H1 (cell line): Measurements from ENCODE around the gene ZNF561. TPM values are rescaled to one million over a fixed set of nuclear protein-coding genes. Genes with fewer than 3 reads are reported as not detected.

ENCODE experiments used
- CTCF ChIA-PET: fragments of 300-600 bp; sonication (Branson Sonifier 250); formaldehyde crosslinking; loops from one replicate; lab custom pipeline; 2021; ENCODE audit not compliant: partially characterized antibody; lab: Charles Lee
- POLR2A ChIA-PET: fragments of 300-600 bp; sonication (Branson Sonifier 250); formaldehyde crosslinking; loops from one replicate; lab custom pipeline; 2021; ENCODE audit warnings: inconsistent platforms; ENCODE audit not compliant: partially characterized antibody; lab: Charles Lee
- DNase-seq, 2 experiments: peaks; one replicate each; pipeline versions ENCODE4 v3.0.0 to v3.0.0-alpha.2; 2010 to 2022; ENCODE audit warnings: low spot score in 2 of 2, low read depth in 1 of 2, mixed read lengths in 1 of 2
- FAIRE-seq: peaks from 2 replicates; lab custom pipeline; 2011; peaks lifted over from hg19 to GRCh38; lab: Jason Lieb, UNC
- H2AFZ ChIP-seq: 2 replicates; pipeline ENCODE4 v1.8.1; 2012; ENCODE audit warnings: low read length, inconsistent platforms
- H2AK5ac ChIP-seq: 2 replicates; pipeline ENCODE4 v1.6.1; 2013; ENCODE audit warnings: low read depth, low read length
- H2BK120ac ChIP-seq: replicated peaks from 2 replicates; pipeline ENCODE3; 2013; ENCODE audit warnings: low read depth, low read length, inconsistent platforms
- H2BK12ac ChIP-seq: 2 replicates; pipeline ENCODE4 v1.6.1; 2013; ENCODE audit warnings: low read depth, low read length
- H2BK15ac ChIP-seq: 2 replicates; pipeline ENCODE4 v1.6.1; 2013; ENCODE audit warnings: low read length
- H2BK20ac ChIP-seq: 2 replicates; pipeline ENCODE4 v1.6.1; 2013; ENCODE audit warnings: low read length
- H2BK5ac ChIP-seq: 2 replicates; pipeline ENCODE4 v1.6.1; 2013; ENCODE audit warnings: low read depth, low read length
- H3K14ac ChIP-seq: 2 replicates; pipeline ENCODE4 v1.6.1; 2013; ENCODE audit warnings: inconsistent platforms; ENCODE audit not compliant: insufficient read length
- H3K18ac ChIP-seq: 2 replicates; pipeline ENCODE4 v1.6.1; 2013; ENCODE audit warnings: low read length; ENCODE audit errors: extremely low read depth
- H3K23ac ChIP-seq: 2 replicates; pipeline ENCODE4 v1.6.1; 2013; ENCODE audit warnings: inconsistent platforms; ENCODE audit not compliant: insufficient read length
- H3K23me2 ChIP-seq: 2 replicates; pipeline ENCODE4 v1.6.1; 2013; ENCODE audit warnings: low read depth, low read length
- H3K27ac ChIP-seq: 2 replicates; pipeline ENCODE4 v1.6.1; 2011; ENCODE audit warnings: low read depth, low read length, inconsistent platforms
- H3K27me3 ChIP-seq, 4 experiments: replicated peaks in 1 of 4; 1 replicate in 1 of 4; 2 replicates in 3 of 4; pipeline versions ENCODE4 v1.6.1 to v1.8.1; 2011 to 2013; ENCODE audit warnings: low read length in 3 of 4, mild to moderate bottlenecking in 3 of 4, inconsistent platforms in 2 of 4, mixed read lengths in 2 of 4, moderate library complexity in 1 of 4; ENCODE audit not compliant: control insufficient read depth in 3 of 4, insufficient read depth in 3 of 4; ENCODE audit errors: extremely low read depth in 1 of 4
- H3K36me3 ChIP-seq, 4 experiments: 2 replicates each; pipeline versions ENCODE4 v1.6.1 to v1.8.1; 2011 to 2013; ENCODE audit warnings: mild to moderate bottlenecking in 4 of 4, low read length in 3 of 4, moderate library complexity in 2 of 4, control low read depth in 1 of 4, inconsistent platforms in 1 of 4; ENCODE audit not compliant: insufficient read depth in 4 of 4, control insufficient read depth in 2 of 4
- H3K4ac ChIP-seq: replicated peaks from 2 replicates; pipeline ENCODE3; 2013; ENCODE audit warnings: low read length, low read depth, mixed read lengths, inconsistent platforms; ENCODE audit not compliant: insufficient read length
- H3K4me1 ChIP-seq, 4 experiments: replicated peaks in 1 of 4; 1 replicate in 1 of 4; 2 replicates in 3 of 4; pipeline versions ENCODE4 v1.6.1 to v1.8.1; 2011 to 2013; ENCODE audit warnings: low read length in 3 of 4, inconsistent platforms in 2 of 4, mixed read lengths in 1 of 4; ENCODE audit not compliant: insufficient read depth in 4 of 4, control insufficient read depth in 3 of 4
- H3K4me2 ChIP-seq, 2 experiments: 2 replicates each; pipeline versions ENCODE4 v1.6.1 to v1.8.1; 2011 to 2013; ENCODE audit warnings: low read depth in 2 of 2, low read length in 2 of 2, control low read depth in 1 of 2, inconsistent platforms in 1 of 2, mild to moderate bottlenecking in 1 of 2; ENCODE audit not compliant: insufficient read depth in 1 of 2
- H3K4me3 ChIP-seq, 4 experiments: fragments of 200-600, 300-600 bp in 1 of 4; sonication (generic), shearing (Covaris generic), sonication (Bioruptor Twin) in 1 of 4; 2 replicates each; pipeline versions ENCODE4 v1.5.1 to v1.8.1; 2011 to 2016; ENCODE audit warnings: low read length in 4 of 4, low read depth in 3 of 4, control low read depth in 2 of 4, inconsistent platforms in 2 of 4, mild to moderate bottlenecking in 2 of 4, mixed read lengths in 1 of 4, moderate library complexity in 1 of 4; ENCODE audit not compliant: insufficient read depth in 2 of 4; ENCODE audit errors: extremely low read depth in 1 of 4
- H3K56ac ChIP-seq: replicated peaks from 2 replicates; pipeline ENCODE3; 2013; ENCODE audit warnings: low read depth, mild to moderate bottlenecking, mixed read lengths, low read length, inconsistent platforms; ENCODE audit not compliant: insufficient read length
- H3K79me1 ChIP-seq: 2 replicates; pipeline ENCODE4 v1.6.1; 2013; ENCODE audit warnings: low read depth, low read length, control low read depth
- H3K79me2 ChIP-seq, 2 experiments: 2 replicates each; pipeline versions ENCODE4 v1.6.1 to v1.8.1; 2012 to 2013; ENCODE audit warnings: low read length in 2 of 2, mild to moderate bottlenecking in 2 of 2, inconsistent platforms in 1 of 2; ENCODE audit not compliant: insufficient read depth in 2 of 2, control insufficient read depth in 1 of 2
- H3K9ac ChIP-seq, 4 experiments: replicated peaks in 1 of 4; 1 replicate in 1 of 4; 2 replicates in 3 of 4; pipeline versions ENCODE4 v1.6.1 to v1.8.1; 2011 to 2013; ENCODE audit warnings: low read depth in 3 of 4, low read length in 3 of 4, control low read depth in 2 of 4, mild to moderate bottlenecking in 2 of 4, moderate library complexity in 2 of 4, inconsistent platforms in 1 of 4; ENCODE audit errors: extremely low read depth in 1 of 4
- H3K9me3 ChIP-seq, 2 experiments: 2 replicates each; pipeline versions ENCODE4 v1.6.1 to v1.8.1; 2012 to 2013; ENCODE audit warnings: mild to moderate bottlenecking in 2 of 2, moderate library complexity in 2 of 2, control low read depth in 1 of 2, inconsistent platforms in 1 of 2, low read depth in 1 of 2, low read length in 1 of 2, mixed read lengths in 1 of 2; ENCODE audit not compliant: insufficient read depth in 2 of 2
- H4K20me1 ChIP-seq, 2 experiments: replicated peaks in 1 of 2; 2 replicates each; pipeline versions ENCODE3 to v1.8.1; 2011 to 2013; ENCODE audit warnings: inconsistent platforms in 2 of 2, low read length in 2 of 2, mild to moderate bottlenecking in 1 of 2; ENCODE audit not compliant: insufficient read depth in 2 of 2, control insufficient read depth in 1 of 2
- H4K5ac ChIP-seq: 2 replicates; pipeline ENCODE4 v1.6.1; 2013; ENCODE audit warnings: low read length, low read depth, mixed read lengths, inconsistent platforms; ENCODE audit not compliant: insufficient read length
- H4K8ac ChIP-seq: 2 replicates; pipeline ENCODE4 v1.8.0; 2013; ENCODE audit warnings: mild to moderate bottlenecking, moderate library complexity, low read length, inconsistent platforms; ENCODE audit not compliant: insufficient read depth; ENCODE audit errors: extremely low read depth
- H4K91ac ChIP-seq: replicated peaks from 2 replicates; pipeline ENCODE3; 2013; ENCODE audit warnings: low read length, mixed read lengths, inconsistent platforms; ENCODE audit not compliant: insufficient read length
- BRCA1 ChIP-seq: IDR thresholded peaks from 2 replicates; pipeline ENCODE4 v1.6.1; 2012; ENCODE audit warnings: low read depth, low read length, improper control_type of control experiment
- CHD2 ChIP-seq: IDR thresholded peaks from 2 replicates; pipeline ENCODE4 v1.6.1; 2012; ENCODE audit warnings: low read length, improper control_type of control experiment
- CTBP2 ChIP-seq: IDR thresholded peaks from 2 replicates; pipeline ENCODE4 v1.7.0; 2011; ENCODE audit warnings: borderline replicate concordance, mild to moderate bottlenecking, moderate library complexity, mixed read lengths, low read length; ENCODE audit not compliant: insufficient read depth, insufficient read length
- GABPA ChIP-seq: IDR thresholded peaks from 2 replicates; pipeline ENCODE4 v1.6.1; 2011; ENCODE audit warnings: mild to moderate bottlenecking, low read length, moderate library complexity, borderline replicate concordance; ENCODE audit not compliant: insufficient read depth
- GTF2F1 ChIP-seq: IDR thresholded peaks from 2 replicates; pipeline ENCODE4 v1.6.1; 2012; ENCODE audit warnings: low read depth, low read length, improper control_type of control experiment, borderline replicate concordance
- HDAC2 ChIP-seq, 2 experiments: fragments of 300-600 bp in 1 of 2; sonication (generic) in 1 of 2; IDR thresholded peaks; 2 replicates each; pipeline ENCODE4 v1.6.1; 2011 to 2012; ENCODE audit warnings: low read depth in 2 of 2, low read length in 2 of 2, mild to moderate bottlenecking in 2 of 2, moderate library complexity in 2 of 2, borderline replicate concordance in 1 of 2, inconsistent platforms in 1 of 2
- MAFK ChIP-seq: IDR thresholded peaks from 2 replicates; pipeline ENCODE4 v1.6.1; 2012; ENCODE audit warnings: low read depth, mild to moderate bottlenecking, improper control_type of control experiment, low read length
- POLR2A ChIP-seq, 2 experiments: IDR thresholded peaks; 1 replicate in 1 of 2; 2 replicates in 1 of 2; pipeline ENCODE4 v1.6.1; 2011; ENCODE audit warnings: low read depth in 2 of 2, low read length in 2 of 2, mild to moderate bottlenecking in 2 of 2; ENCODE audit errors: control extremely low read depth in 1 of 2
- SP1 ChIP-seq: IDR thresholded peaks from 2 replicates; pipeline ENCODE4 v1.6.1; 2011; ENCODE audit warnings: low read depth, low read length
- SP4 ChIP-seq: IDR thresholded peaks from 2 replicates; pipeline ENCODE4 v1.6.1; 2012; ENCODE audit warnings: low read length, inconsistent platforms
- TAF1 ChIP-seq: IDR thresholded peaks from 2 replicates; pipeline ENCODE4 v1.6.1; 2011; ENCODE audit warnings: mild to moderate bottlenecking, low read depth, low read length
- TAF7 ChIP-seq: optimal IDR thresholded peaks from 2 replicates; pipeline ENCODE3; 2011; ENCODE audit warnings: low read depth, mild to moderate bottlenecking, inconsistent platforms, low read length, moderate library complexity, borderline replicate concordance
- TBP ChIP-seq: IDR thresholded peaks from 2 replicates; pipeline ENCODE4 v1.6.1; 2011; ENCODE audit warnings: low read depth, low read length, improper control_type of control experiment
- ZNF274 ChIP-seq: IDR thresholded peaks from 2 replicates; pipeline ENCODE4 v1.7.0; 2012; ENCODE audit warnings: low read length, borderline replicate concordance; ENCODE audit errors: extremely low read depth
- WGBS, 2 experiments: shearing (Covaris generic) in 1 of 2; methylation state at CpG; one replicate each; pipeline versions ENCODE4 v1.1.6 to v1.1.7; 2013 to 2015; ENCODE audit warnings: low lambda C conversion rate in 2 of 2, mixed read lengths in 2 of 2, inconsistent platforms in 1 of 2, low coverage in 1 of 2, missing lambda C conversion rate in 1 of 2; ENCODE audit not compliant: insufficient replicate concordance in 2 of 2, insufficient coverage in 1 of 2, insufficient read length in 1 of 2; ENCODE audit errors: extremely low coverage in 1 of 2, missing lambda C conversion rate in 1 of 2; 5-methylcytosine and 5-hydroxymethylcytosine counted together
- polyA plus RNA-seq, 7 experiments: library from polyadenylated mRNA; depleted of rRNA in 3 of 7; stranded (reverse) in 5 of 7; unstranded in 2 of 7; fragments of >200 nt in 5 of 7; fragments of 200-250 nt in 2 of 7; gene quantifications; 1 replicate in 5 of 7; 2 replicates in 1 of 7; 4 replicates in 1 of 7; pipeline versions ENCODE4 v1.2.1 to v1.2.3, GENCODE V29; 2011 to 2013; ENCODE audit warnings: missing spikeins in 2 of 7, mixed read lengths in 2 of 7
- total RNA-seq: library from RNA; stranded (reverse); fragmentation: NEBNext Ultra II Directional; extraction: Animal tissue kit (Norgen Biotek cat#: 25700); gene quantifications from 2 replicates; pipeline ENCODE4 v1.2.1, GENCODE V29; 2021
- TF ChIP-seq, protein P1 (sequence below): IDR thresholded peaks from 2 replicates; pipeline ENCODE4 v1.6.1; 2012; ENCODE audit warnings: inconsistent platforms

ZNF561 gene
- total and polyA plus RNA-seq, 2 of the 8 experiments (the other 6 are each of a cell fraction or from before 2014, with no cell fraction given), result 28.6 to 64.7 TPM

- Histone ChIP-seq H3K79me2 (no peaks in the 10 kb centered on the region), H4K91ac (no peak overlapping the region), H4K20me1 (no peaks in the 10 kb centered on the region), H3K23ac (no peak overlapping the region), H3K36me3 (peaks cover 0 to 4% (median 0%) of the 10 kb centered on the region in 4 experiments; a peak in 1 of 8 replicates), H3K9ac (no peak overlapping the region), H2BK20ac (no peak overlapping the region), H4K5ac (no peak overlapping the region), H3K27me3 (no peaks in the 10 kb centered on the region), H3K4me2 (no peak overlapping the region), H3K27ac (no peak overlapping the region), H3K4me1 (no peaks in the 10 kb centered on the region), H2BK120ac (no peak overlapping the region), H3K9me3 (peaks cover 18 to 20% of the 10 kb centered on the region in 2 experiments), H3K4me3 (no peak overlapping the region), H3K79me1 (no peaks in the 10 kb centered on the region; the same call in 1 of the 2 replicates), H4K8ac (no peak overlapping the region), H3K56ac (no peak overlapping the region), H3K4ac (no peak overlapping the region), H2BK12ac (no peak overlapping the region), H2AK5ac (no peak overlapping the region), H3K18ac (no peak overlapping the region), H3K14ac (no peak overlapping the region), H3K23me2 (no peaks in the 10 kb centered on the region), H2AFZ (no peak overlapping the region), H2BK5ac (no peak overlapping the region), H2BK15ac (no peak overlapping the region)
- no peak for DNase-seq
- POLR2A ChIA-PET, result interaction anchor here (1.4 kb wide), 1 partner anchor 9 kb away, joined by 4 read pairs; no protein-coding TSS in a partner anchor
- FAIRE-seq, result no peak
- 88% methylated on average over 3 of the region's 3 CpGs; no CpG with 5 or more reads in 1 of the 2 experiments for WGBS, 2 experiments
- CTCF ChIA-PET, result interaction anchor here (0.7 kb wide), 2 partner anchors 53 to 110 kb away, joined by 3 to 4 read pairs; no protein-coding TSS in a partner anchor
- TF ChIP-seq CTBP2 (no peak), GTF2F1 (no peak), MAFK (no peak), BRCA1 (no peak), TBP (no peak), POLR2A (IDR thresholded peaks at IDR 0.05; ENCODE audit: control extremely low read depth in 1 of 2, low read depth in 2 of 2, low read length in 2 of 2) (no peak), TAF7 (no peak), HDAC2 (IDR thresholded peaks at IDR 0.05; ENCODE audit: borderline replicate concordance in 1 of 2, low read depth in 2 of 2, low read length in 2 of 2) (no peak), CHD2 (no peak), ZNF274 (no peak), SP4 (no peak), TAF1 (no peak), SP1 (no peak), GABPA (no peak)
- TF ChIP-seq, protein P1, sequence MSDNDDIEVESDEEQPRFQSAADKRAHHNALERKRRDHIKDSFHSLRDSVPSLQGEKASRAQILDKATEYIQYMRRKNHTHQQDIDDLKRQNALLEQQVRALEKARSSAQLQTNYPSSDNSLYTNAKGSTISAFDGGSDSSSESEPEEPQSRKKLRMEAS, result no peak
Measured at GRCh38 chr19:9667898-9668297, 46.9 kb upstream of the ZNF561 start.
